HepG2 (cell line): ENCODE results near the gene DCAF6. TPM values are rescaled to one million over a fixed set of nuclear protein-coding genes. Genes with fewer than 3 reads are reported as not detected.

Experiments used
- EED ChIP-seq: sonication (generic); formaldehyde crosslinking; IDR thresholded peaks from 2 replicates; pipeline ENCODE4 v1.5.0; 2020; ENCODE audit warnings: mild to moderate bottlenecking, missing genetic modification reagents
- KAT7 ChIP-seq: IDR thresholded peaks from 2 replicates; pipeline ENCODE4 v1.6.1; 2018; ENCODE audit warnings: borderline replicate concordance, missing compliant biosample characterization
- NR3C1 ChIP-seq: sonication (generic); formaldehyde crosslinking; IDR thresholded peaks from 2 replicates; pipeline ENCODE4 v1.4.0; 2020; ENCODE audit warnings: missing genetic modification reagents
- PLRG1 ChIP-seq: fragments of 450-650 bp; conservative IDR thresholded peaks from 2 replicates; pipeline ENCODE4 v1.6.1; 2016
- SOX13 ChIP-seq, 3 experiments: fragments of 450-650 bp in 1 of 3; sonication (generic) in 1 of 3; formaldehyde crosslinking in 1 of 3; IDR thresholded peaks in 2 of 3; conservative IDR thresholded peaks in 1 of 3; 2 replicates each; pipeline versions ENCODE4 v1.5.0 to v1.6.1; 2016 to 2020; ENCODE audit warnings: antibody characterized with exemption in 1 of 3, mild to moderate bottlenecking in 1 of 3, missing compliant biosample characterization in 1 of 3, missing genetic modification reagents in 1 of 3, moderate library complexity in 1 of 3
- ZC3H13 ChIP-seq: sonication (generic); formaldehyde crosslinking; IDR thresholded peaks from 2 replicates; pipeline ENCODE4 v1.8.1; 2023; ENCODE audit warnings: mild to moderate bottlenecking, missing genetic modification reagents, moderate library complexity
- ZNF264 ChIP-seq: sonication (generic); formaldehyde crosslinking; IDR thresholded peaks from 2 replicates; pipeline ENCODE4 v1.4.0; 2020; ENCODE audit warnings: missing genetic modification reagents
- ZSCAN31 ChIP-seq: sonication (generic); formaldehyde crosslinking; IDR thresholded peaks from 2 replicates; pipeline ENCODE4 v1.5.0; 2020; ENCODE audit warnings: low read depth, mild to moderate bottlenecking, missing genetic modification reagents
- polyA plus RNA-seq, 8 experiments: library from polyadenylated mRNA; depleted of rRNA in 3 of 8; stranded (reverse) in 7 of 8; unstranded in 1 of 8; fragments of >200 nt; fragmentation: Illumina TruSeq in 4 of 8; extraction: Trizol in 4 of 8; gene quantifications; 2 replicates each; pipeline versions ENCODE4 v1.2.1 to v1.2.3, GENCODE V29; 2011 to 2016; ENCODE audit warnings: low read depth in 4 of 8, missing spikeins in 1 of 8, mixed read lengths in 1 of 8; ENCODE audit not compliant: insufficient read depth in 1 of 8
- total RNA-seq, 5 experiments: library from RNA; depleted of rRNA; stranded (reverse); fragments of >200 nt; fragmentation: Illumina TruSeq; extraction: Trizol; gene quantifications; 2 replicates each; pipeline ENCODE4 v1.2.3, GENCODE V29; 2016; ENCODE audit warnings: low read depth in 1 of 5
- TF ChIP-seq, protein P1 (sequence below): sonication (generic); formaldehyde crosslinking; IDR thresholded peaks from 2 replicates; pipeline ENCODE4 v1.4.0; 2020; ENCODE audit warnings: mild to moderate bottlenecking, low read depth, missing genetic modification reagents
- TF ChIP-seq, protein P2 (sequence below): sonication (generic); formaldehyde crosslinking; IDR thresholded peaks from 2 replicates; pipeline ENCODE4 v1.4.0; 2020; ENCODE audit warnings: missing genetic modification reagents
- TF ChIP-seq, protein P3 (sequence below), 2 experiments: IDR thresholded peaks; 2 replicates each; pipeline ENCODE4 v1.6.1; 2011 to 2012; ENCODE audit warnings: low read length in 2 of 2, borderline replicate concordance in 1 of 2, low read depth in 1 of 2, mild to moderate bottlenecking in 1 of 2, moderate library complexity in 1 of 2
- TF ChIP-seq, protein P4 (sequence below): IDR thresholded peaks from 2 replicates; pipeline ENCODE4 v1.6.1; 2012; ENCODE audit warnings: inconsistent platforms
- TF ChIP-seq, protein P5 (sequence below): sonication (generic); formaldehyde crosslinking; IDR thresholded peaks from 2 replicates; pipeline ENCODE4 v1.5.0; 2020; ENCODE audit warnings: mild to moderate bottlenecking, missing genetic modification reagents
- TF ChIP-seq, protein P6 (sequence below): IDR thresholded peaks from 2 replicates; pipeline ENCODE4 v1.6.1; 2016; ENCODE audit warnings: low read depth, borderline replicate concordance
- TF ChIP-seq, protein P7 (sequence below): sonication (generic); formaldehyde crosslinking; IDR thresholded peaks from 2 replicates; pipeline ENCODE4 v1.5.1; 2020; ENCODE audit warnings: mild to moderate bottlenecking, missing genetic modification reagents, borderline replicate concordance

The DCAF6 gene
- total and polyA plus RNA-seq, 2 of the 13 experiments (the other 11 are each of a cell fraction or from before 2014, with no cell fraction given), result 24.7 to 33.7 TPM

DNA sequence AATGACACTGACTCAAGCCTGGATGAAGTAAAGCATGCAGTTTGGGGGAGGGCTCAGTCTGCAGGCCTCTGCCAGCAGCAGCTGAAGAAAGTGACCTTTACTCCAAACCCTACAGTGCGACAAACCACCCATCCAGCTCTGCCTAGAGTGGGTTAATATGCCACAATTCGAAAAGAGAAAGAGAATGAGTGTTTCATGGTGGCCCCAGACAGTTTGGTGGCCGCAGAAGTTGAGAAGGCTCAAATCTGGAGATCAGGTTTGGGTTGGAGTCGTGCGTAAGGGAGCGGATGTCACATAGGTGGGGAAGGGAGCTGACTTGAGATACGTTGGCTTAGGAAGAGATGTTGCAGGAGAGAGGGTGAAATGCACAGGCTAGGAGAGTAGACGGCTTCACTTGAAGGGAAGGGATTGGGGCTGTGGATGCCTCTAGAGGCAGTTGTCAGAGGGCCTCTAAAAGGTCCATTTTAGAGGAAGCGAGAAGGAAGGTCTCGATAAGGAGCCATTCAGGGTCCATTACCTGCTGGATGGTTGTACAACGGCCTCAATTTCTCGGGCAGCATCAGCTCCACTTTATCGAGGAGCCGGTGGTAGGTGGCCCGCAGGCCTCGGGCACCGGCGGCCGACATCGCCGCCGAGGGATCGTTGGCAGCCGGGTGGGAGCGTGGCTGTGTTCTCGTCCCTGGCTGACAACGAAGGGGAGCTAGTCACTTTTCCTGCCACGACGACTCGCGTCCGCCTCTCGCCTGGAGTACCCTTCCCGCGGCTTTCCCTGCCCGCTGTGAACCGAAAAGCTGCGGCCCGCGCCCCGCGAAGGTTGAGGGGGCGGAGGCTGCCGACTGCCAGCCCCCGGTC, 1.0 kb upstream of the DCAF6 start (continued):
- TF ChIP-seq NR3C1 (no peak), ZC3H13 (peak; percentile 15; the same call in 1 of the 2 replicates), SOX13 (IDR thresholded peaks at IDR 0.05) (no peak), SOX13 (CRISPR knock-in tag; conservative IDR thresholded peaks at IDR 0.05 in 1 of 2, IDR thresholded peaks at IDR 0.05 in 1 of 2) (no peak), EED (CRISPR knock-in tag) (0 out of 2 replicates have a peak, but pooled peaks have one; percentile 78), ZNF264 (CRISPR knock-in tag) (peak; percentile 19; the same call in 1 of the 2 replicates), PLRG1 (no peak), ZSCAN31 (CRISPR knock-in tag) (peak; percentile 34; the same call in 1 of the 2 replicates), KAT7 (CRISPR knock-in tag) (peak; percentile 80)
- TF ChIP-seq, protein P1, sequence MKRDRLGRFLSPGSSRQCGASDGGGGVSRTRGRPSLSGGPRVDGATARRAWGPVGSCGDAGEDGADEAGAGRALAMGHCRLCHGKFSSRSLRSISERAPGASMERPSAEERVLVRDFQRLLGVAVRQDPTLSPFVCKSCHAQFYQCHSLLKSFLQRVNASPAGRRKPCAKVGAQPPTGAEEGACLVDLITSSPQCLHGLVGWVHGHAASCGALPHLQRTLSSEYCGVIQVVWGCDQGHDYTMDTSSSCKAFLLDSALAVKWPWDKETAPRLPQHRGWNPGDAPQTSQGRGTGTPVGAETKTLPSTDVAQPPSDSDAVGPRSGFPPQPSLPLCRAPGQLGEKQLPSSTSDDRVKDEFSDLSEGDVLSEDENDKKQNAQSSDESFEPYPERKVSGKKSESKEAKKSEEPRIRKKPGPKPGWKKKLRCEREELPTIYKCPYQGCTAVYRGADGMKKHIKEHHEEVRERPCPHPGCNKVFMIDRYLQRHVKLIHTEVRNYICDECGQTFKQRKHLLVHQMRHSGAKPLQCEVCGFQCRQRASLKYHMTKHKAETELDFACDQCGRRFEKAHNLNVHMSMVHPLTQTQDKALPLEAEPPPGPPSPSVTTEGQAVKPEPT (CRISPR knock-in tag), result no peak
- TF ChIP-seq, protein P2, sequence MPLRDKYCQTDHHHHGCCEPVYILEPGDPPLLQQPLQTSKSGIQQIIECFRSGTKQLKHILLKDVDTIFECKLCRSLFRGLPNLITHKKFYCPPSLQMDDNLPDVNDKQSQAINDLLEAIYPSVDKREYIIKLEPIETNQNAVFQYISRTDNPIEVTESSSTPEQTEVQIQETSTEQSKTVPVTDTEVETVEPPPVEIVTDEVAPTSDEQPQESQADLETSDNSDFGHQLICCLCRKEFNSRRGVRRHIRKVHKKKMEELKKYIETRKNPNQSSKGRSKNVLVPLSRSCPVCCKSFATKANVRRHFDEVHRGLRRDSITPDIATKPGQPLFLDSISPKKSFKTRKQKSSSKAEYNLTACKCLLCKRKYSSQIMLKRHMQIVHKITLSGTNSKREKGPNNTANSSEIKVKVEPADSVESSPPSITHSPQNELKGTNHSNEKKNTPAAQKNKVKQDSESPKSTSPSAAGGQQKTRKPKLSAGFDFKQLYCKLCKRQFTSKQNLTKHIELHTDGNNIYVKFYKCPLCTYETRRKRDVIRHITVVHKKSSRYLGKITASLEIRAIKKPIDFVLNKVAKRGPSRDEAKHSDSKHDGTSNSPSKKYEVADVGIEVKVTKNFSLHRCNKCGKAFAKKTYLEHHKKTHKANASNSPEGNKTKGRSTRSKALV (CRISPR knock-in tag), result peak; percentile 52; the same call in 1 of the 2 replicates
- TF ChIP-seq, protein P3, sequence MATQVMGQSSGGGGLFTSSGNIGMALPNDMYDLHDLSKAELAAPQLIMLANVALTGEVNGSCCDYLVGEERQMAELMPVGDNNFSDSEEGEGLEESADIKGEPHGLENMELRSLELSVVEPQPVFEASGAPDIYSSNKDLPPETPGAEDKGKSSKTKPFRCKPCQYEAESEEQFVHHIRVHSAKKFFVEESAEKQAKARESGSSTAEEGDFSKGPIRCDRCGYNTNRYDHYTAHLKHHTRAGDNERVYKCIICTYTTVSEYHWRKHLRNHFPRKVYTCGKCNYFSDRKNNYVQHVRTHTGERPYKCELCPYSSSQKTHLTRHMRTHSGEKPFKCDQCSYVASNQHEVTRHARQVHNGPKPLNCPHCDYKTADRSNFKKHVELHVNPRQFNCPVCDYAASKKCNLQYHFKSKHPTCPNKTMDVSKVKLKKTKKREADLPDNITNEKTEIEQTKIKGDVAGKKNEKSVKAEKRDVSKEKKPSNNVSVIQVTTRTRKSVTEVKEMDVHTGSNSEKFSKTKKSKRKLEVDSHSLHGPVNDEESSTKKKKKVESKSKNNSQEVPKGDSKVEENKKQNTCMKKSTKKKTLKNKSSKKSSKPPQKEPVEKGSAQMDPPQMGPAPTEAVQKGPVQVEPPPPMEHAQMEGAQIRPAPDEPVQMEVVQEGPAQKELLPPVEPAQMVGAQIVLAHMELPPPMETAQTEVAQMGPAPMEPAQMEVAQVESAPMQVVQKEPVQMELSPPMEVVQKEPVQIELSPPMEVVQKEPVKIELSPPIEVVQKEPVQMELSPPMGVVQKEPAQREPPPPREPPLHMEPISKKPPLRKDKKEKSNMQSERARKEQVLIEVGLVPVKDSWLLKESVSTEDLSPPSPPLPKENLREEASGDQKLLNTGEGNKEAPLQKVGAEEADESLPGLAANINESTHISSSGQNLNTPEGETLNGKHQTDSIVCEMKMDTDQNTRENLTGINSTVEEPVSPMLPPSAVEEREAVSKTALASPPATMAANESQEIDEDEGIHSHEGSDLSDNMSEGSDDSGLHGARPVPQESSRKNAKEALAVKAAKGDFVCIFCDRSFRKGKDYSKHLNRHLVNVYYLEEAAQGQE (IDR thresholded peaks at IDR 0.05; ENCODE audit: borderline replicate concordance in 1 of 2, low read depth in 1 of 2, low read length in 2 of 2), result peak in 1 of 2 experiments; percentile 35; a peak in 1 of 4 replicates
- TF ChIP-seq, protein P4, sequence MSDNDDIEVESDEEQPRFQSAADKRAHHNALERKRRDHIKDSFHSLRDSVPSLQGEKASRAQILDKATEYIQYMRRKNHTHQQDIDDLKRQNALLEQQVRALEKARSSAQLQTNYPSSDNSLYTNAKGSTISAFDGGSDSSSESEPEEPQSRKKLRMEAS, result peak; percentile 47
- TF ChIP-seq, protein P5, sequence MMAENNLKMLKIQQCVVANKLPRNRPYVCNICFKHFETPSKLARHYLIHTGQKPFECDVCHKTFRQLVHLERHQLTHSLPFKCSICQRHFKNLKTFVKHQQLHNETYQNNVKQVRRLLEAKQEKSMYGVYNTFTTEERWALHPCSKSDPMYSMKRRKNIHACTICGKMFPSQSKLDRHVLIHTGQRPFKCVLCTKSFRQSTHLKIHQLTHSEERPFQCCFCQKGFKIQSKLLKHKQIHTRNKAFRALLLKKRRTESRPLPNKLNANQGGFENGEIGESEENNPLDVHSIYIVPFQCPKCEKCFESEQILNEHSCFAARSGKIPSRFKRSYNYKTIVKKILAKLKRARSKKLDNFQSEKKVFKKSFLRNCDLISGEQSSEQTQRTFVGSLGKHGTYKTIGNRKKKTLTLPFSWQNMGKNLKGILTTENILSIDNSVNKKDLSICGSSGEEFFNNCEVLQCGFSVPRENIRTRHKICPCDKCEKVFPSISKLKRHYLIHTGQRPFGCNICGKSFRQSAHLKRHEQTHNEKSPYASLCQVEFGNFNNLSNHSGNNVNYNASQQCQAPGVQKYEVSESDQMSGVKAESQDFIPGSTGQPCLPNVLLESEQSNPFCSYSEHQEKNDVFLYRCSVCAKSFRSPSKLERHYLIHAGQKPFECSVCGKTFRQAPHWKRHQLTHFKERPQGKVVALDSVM (CRISPR knock-in tag), result no peak
- TF ChIP-seq, protein P6, sequence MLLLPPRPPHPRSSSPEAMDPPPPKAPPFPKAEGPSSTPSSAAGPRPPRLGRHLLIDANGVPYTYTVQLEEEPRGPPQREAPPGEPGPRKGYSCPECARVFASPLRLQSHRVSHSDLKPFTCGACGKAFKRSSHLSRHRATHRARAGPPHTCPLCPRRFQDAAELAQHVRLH (CRISPR knock-in tag), result no peak
- TF ChIP-seq, protein P7, sequence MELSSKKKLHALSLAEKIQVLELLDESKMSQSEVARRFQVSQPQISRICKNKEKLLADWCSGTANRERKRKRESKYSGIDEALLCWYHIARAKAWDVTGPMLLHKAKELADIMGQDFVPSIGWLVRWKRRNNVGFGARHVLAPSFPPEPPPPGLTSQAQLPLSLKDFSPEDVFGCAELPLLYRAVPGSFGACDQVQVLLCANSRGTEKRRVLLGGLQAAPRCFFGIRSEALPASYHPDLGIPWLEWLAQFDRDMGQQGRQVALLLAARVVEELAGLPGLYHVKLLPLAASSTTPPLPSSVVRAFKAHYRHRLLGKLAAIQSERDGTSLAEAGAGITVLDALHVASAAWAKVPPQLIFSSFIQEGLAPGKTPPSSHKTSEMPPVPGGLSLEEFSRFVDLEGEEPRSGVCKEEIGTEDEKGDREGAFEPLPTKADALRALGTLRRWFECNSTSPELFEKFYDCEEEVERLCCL (CRISPR knock-in tag), result no peak
